ENCODE results near the gene LPIN1. TPM values are rescaled to one million over a fixed set of nuclear protein-coding genes. Genes with fewer than 3 reads are reported as not detected.
"Not testable (repeated sequence)": the region's sequence is repeated elsewhere in the genome, so short reads cannot be mapped to it uniquely, and the experiment has no call there.

Gene LPIN1
- total RNA-seq, 2 donors from 2014 or later = 38.7 to 69.1 TPM

- intact Hi-C loops (cut with DNase I) = no loop called here
- DNase-seq (no peak), ATAC-seq (no peak)
Observed at GRCh38 chr2:11836647-11837219, 90.3 kb downstream of the LPIN1 start.

DNA sequence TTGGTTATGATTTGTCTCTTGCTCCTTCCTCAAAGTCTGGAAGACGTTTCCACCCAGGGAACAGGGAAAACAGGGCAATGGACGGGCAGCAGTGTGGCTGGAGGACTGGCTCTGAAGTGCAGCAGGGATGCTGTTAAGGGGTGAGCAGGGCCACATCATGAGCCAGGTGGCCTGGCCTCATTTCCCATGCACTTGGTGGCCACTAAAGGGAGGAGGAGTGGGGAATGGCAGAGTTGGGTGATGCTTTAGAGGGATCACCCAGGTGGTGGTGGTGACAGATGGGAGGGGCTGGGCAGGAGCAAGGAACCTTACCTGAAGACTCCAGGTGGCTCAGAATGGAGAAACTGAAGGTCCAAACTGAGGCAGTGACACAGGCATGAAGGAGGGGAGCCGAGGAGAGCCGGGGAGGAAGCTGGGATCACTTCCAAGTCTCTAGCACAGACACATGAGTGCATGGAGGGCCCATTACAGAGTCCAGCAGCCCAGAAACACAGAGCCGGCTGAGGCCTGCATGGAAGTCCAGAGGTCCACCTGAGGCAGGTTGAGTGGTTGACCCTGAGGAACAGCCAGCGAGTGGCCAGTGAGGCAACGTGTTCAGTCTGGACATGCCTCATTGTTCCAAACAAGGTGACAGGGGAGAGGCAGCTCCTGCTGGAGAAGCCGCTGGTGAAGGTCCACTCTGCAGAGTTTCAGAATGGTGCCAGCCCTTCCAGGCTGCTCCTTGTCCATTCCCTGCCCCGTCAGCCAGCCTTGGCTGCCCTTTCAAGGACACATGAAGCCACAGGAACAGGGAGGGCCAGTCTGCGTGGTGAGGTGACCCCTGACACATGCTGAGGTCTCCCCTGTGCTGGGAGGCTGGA, 91.7 kb downstream of the LPIN1 start:
- no peak for ATAC-seq
- DNase-seq = no peak
- intact Hi-C loops (cut with DNase I) = no loop called here

GRCh38 chr2:11839916-11840315, 93.5 kb downstream of the LPIN1 start:
- intact Hi-C loops (cut with DNase I) = no loop called here
- DNase-seq (no peak), ATAC-seq (no peak)

- intact Hi-C loops (cut with DNase I) = no loop called here
- no peak for ATAC-seq
- DNase-seq = no peak
Observed at GRCh38 chr2:11842336-11842735, 95.9 kb downstream of the LPIN1 start.

DNA sequence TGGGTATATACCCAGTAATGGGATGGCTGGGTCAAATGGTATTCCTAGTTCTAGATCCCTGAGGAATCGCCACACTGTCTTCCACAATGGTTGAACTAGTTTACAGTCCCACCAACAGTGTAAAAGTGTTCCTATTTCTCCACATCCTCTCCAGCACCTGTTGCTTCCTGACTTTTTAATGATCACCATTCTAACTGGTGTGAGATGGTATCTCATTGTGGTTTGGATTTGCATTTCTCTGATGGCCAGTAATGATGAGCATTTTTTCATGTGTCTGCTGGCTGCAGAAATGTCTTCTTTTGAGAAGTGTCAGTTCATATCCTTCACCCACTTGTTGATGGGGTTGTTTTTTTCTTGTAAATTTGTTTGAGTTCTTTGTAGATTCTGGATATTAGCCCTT, 98.4 kb downstream of the LPIN1 start:
- intact Hi-C loops (cut with DNase I); ATAC-seq; DNase-seq: not testable (repeated sequence)

GRCh38 chr2:11847935-11848334, 101.5 kb downstream of the LPIN1 start:
- ATAC-seq; intact Hi-C loops (cut with DNase I): not testable (repeated sequence)

GRCh38 chr2:11850082-11850481, 103.7 kb downstream of the LPIN1 start:
- intact Hi-C loops (cut with DNase I) = no loop called here
- no peak for DNase-seq
- no peak for ATAC-seq

More at GRCh38 chr2:11847935-11848334, 101.5 kb downstream of the LPIN1 start:
- not testable (repeated sequence) for DNase-seq

DNA sequence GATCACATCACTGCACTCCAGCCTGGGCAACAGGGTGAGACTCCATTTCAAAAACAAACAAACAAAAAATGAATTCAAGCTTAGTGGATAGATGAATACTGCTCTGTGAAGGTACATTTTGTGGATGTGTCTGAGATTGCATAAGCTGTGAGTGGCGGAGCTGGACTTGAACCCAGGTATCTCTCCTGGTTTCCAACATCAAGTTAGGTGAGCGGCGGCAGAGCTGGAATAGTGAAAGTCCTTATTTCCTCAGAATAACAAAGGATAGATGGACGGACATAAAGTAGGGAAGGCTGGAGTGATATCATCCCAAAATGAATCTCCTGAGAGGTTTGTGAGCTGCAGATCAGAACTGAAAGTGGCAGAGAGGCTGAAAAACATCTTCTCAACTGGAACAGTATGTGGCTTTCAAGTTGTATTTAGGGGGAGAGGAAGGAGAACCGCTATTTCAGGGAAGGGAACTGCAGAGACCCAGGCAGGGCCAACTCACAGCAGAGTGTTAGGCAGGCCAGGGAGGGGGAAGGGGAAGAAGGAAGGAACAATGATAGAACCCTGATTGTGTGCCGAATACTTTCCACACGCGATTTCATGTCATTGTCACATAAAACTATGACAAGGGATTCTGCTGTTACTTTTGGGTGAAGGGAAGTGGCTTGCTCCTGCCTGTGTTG, 106.2 kb downstream of the LPIN1 start:
- ATAC-seq = no peak
- intact Hi-C loops (cut with DNase I) = no loop called here
- no peak for DNase-seq

DNA sequence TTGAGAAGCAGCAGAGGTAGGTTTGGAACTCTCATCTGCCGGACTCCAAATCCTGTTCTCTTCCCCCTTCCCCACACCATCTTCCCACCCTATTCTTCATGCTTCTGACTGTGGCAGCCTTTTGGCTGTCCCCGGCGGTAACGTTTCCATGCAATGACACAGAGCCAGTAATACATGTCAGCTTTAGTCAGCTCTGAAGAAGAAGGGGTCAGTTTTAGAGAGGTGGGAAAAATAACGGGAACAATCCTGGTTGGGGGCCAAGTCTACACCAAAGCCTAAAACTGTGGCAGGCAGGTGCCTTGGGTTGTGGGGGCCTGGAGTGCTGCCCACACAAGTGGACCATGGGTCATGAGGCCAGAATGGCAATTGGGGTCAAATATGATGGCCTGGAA, 106.8 kb downstream of the LPIN1 start:
- intact Hi-C loops (cut with DNase I) = no loop called here
- no peak for DNase-seq
- ATAC-seq = no peak

DNA sequence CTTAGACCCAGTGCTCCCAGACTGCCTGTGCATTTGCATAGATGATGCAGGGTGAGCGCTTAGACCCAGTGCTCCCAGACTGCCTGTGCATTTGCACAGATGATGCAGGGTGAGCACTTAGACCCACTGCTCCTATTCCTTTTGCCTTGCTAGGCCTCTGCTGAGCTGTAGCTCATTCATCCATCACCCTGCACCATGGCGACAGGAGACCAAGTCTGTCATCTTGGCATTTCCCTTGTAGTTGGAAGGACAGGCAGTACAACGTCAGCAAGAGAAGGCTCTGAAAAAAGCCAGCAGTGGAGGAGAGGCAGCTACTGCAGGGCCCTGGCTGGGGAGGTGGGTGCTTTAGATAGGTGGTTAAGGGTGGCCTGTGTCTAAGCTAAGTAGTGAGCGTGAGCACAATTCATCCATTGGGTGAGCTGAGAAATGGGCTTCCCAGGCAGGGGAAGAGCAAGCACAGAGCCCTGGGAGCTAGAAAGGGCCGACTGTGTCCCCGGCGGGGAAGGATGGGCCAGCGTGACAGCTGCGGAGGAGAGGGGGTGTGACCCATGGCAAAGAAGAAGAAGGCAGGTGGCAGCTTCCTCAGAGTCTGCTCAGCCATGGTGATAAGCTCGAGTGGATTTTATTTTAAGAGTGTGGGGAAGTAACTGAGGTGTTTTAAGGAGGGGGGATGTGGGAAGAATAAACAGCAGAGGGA, 108.8 kb downstream of the LPIN1 start:
- DNase-seq (no peak), ATAC-seq (no peak)
- intact Hi-C loops (cut with DNase I) = no loop called here

GRCh38 chr2:11856095-11856494, 109.7 kb downstream of the LPIN1 start:
- intact Hi-C loops (cut with DNase I) = no loop called here
- ATAC-seq (no peak), DNase-seq (no peak)

DNA sequence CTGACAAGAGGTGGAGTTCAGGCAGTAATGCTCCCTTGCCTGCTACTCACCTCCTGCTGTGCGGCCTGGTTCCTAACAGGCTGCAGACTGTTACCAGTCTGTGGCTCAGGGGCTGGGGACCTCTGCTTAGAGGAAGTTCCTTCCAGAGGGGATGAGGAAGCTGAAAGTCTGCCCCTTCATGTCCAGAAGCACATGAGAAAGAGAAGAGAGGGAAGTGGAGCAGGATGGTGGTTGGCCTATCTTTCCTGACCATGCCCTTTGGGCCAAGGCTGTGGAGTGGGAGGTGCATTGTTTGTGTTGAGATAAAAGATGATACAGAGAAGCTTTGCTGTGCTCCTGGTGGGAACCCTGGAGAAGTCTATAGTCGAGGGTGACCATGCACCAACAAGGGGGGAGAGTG, 112.5 kb downstream of the LPIN1 start:
- DNase-seq = no peak
- intact Hi-C loops (cut with DNase I) = no loop called here
- ATAC-seq = no peak

DNA sequence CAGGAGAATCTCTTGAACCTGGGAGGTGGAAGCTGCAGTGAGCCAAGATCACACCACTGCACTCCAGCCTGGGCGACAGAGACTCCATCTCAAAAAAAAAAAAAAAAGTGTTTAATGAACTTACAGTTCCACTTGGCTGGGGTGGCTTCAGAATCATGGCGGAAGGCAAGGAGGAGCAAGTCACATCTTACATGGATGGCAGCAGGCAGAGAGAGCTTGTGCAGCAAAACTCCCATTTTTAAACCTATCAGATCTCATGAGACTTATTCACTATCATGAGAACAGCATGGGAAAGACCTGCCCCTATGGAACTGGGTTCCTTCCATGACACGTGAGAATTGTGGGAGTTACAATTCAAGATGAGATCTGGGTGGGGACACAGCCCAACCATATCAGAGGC, 113.5 kb downstream of the LPIN1 start:
- DNase-seq, ATAC-seq: not testable (repeated sequence)
- intact Hi-C loops (cut with DNase I) = loop anchor here (10.0 kb wide), 4 partner anchors 315 to 1145 kb away; partner anchors contain the start of gene TRIB2 (in 1 of the 2)

- intact Hi-C loops (cut with DNase I) = loop anchor here (10.0 kb wide), 4 partner anchors 314 to 1144 kb away; partner anchors contain the start of gene TRIB2 (in 1 of the 2)
- ATAC-seq = no peak
Observed at GRCh38 chr2:11861044-11861443, 114.6 kb downstream of the LPIN1 start.

DNA sequence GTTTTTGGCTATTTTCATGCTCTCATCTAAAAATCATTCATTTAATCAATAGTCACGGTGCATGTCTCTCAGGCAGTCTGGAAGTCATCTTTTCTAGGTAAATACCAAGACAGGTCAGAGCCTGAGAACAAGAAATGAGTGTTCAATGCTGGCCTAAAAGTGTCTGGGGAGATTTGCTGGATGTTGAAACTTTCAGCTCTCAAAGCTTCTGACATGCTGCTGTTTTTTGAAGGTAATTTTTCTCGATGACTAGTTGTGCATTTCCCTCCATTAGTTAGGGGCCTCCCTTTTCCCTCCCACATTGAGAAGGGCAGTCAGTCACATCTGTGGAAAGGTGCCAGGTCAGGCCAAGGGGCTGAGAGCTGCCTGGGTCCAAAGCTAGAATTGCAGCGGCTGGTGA, 115.6 kb downstream of the LPIN1 start:
- intact Hi-C loops (cut with DNase I) = loop anchor here (2.0 to 10.0 kb wide), 6 partner anchors 313 to 1145 kb away; partner anchors contain the start of gene TRIB2 (in 2 of the 2)
- ATAC-seq = no peak

More at GRCh38 chr2:11861044-11861443, 114.6 kb downstream of the LPIN1 start:
- DNase-seq = no peak

GRCh38 chr2:11863103-11863502, 116.7 kb downstream of the LPIN1 start:
- intact Hi-C loops (cut with DNase I) = loop anchor here (2.0 to 10.0 kb wide), 6 partner anchors 312 to 1144 kb away; partner anchors contain the start of gene TRIB2 (in 2 of the 2)
- DNase-seq (no peak), ATAC-seq (no peak)

More for the DNA sequence above, 115.6 kb downstream of the LPIN1 start:
- no peak for DNase-seq

DNA sequence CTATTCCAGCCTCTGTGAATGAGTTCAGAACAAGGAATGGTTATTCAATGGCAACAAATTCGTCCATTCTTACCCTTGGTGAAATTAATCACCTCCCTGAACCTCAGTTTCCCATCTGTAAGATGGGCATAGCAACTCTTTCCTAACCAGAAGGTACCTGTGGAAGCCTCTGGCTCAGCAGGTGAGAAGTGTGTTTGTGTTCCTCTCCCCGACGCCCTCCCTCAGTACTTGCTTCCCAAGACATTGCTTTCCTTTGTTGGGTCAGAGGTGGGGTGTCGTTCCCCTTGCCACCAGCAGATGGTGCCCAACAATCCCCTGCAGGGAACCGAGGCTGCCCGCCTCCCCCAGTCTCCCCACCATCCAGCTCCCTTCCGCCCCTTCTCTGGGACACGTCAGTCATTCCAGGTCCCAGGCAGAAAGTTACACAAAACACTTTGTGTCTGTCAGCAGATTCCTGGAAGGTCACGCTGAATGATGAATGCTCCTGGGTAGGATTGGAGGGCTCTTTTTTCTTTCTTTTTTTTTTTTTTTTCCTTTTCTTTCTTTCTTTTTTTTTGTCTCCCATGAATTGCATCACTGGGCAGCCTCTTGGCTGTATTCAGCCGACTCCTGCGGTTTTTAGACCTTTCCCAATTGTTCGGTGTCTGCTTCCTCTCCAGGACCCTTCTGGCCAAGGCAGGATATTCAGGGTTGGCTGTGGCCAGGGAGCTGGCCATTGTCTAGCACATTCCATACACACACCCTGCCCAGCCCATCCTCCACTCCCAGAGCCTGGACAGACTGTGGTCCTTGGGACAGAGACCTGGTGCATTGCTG, 117.3 kb downstream of the LPIN1 start:
- ATAC-seq (peak; percentile 94 to 95), DNase-seq (peak; percentile 89)
- intact Hi-C loops (cut with DNase I) = loop anchor here (2.0 to 10.0 kb wide), 6 partner anchors 311 to 1143 kb away; partner anchors contain the start of gene TRIB2 (in 2 of the 2)

DNA sequence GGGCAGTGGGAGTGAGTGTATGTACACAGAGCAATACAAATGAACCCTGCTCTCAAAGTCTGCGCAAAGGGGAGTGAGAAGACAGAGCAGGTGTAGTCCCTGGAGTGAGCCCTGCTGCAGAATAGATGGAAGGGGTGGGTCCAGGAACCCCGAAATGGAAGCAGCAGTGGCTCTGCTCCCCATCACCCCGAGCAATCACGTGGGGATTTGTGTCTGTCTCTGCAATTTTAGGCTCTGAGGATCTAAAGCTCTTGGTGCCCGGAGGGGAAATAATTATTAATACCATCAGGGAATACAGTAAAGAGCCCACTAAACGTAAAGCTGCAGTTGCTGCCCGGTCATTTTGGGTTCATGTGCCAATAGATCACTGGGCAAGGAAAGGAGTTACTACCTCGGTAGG, 118.3 kb downstream of the LPIN1 start:
- intact Hi-C loops (cut with DNase I) = loop anchor here (10.0 kb wide), 4 partner anchors 310 to 1140 kb away; partner anchors contain the start of gene TRIB2 (in 1 of the 2)
- no peak for ATAC-seq
- DNase-seq = no peak

Data from left cardiac atrium (tissue), 4 donors.